Osteoblast (primary cell): ENCODE results near the gene SEZ6. TPM values are rescaled to one million over a fixed set of nuclear protein-coding genes. Genes with fewer than 3 reads are reported as not detected.

Experiments used
- DNase-seq: peaks from one replicate; pipeline ENCODE4 v3.0.0; 2011; ENCODE audit warnings: low spot score, mixed read lengths; ENCODE audit not compliant: insufficient read length; ENCODE audit errors: missing footprints
- H2AFZ ChIP-seq: 2 replicates; pipeline ENCODE4 v1.6.0; 2011; ENCODE audit warnings: mild to moderate bottlenecking, low read length
- H3K27ac ChIP-seq: 2 replicates; pipeline ENCODE4 v1.5.1; 2011; ENCODE audit warnings: mild to moderate bottlenecking, low read depth, low read length, moderate library complexity
- H3K27me3 ChIP-seq: 2 replicates; pipeline ENCODE4 v1.6.0; 2012; ENCODE audit warnings: mild to moderate bottlenecking, control low read depth, inconsistent platforms, low read length, moderate library complexity; ENCODE audit not compliant: insufficient read depth
- H3K36me3 ChIP-seq: 2 replicates; pipeline ENCODE4 v1.5.1; 2011; ENCODE audit warnings: mild to moderate bottlenecking, low read length, control low read depth, moderate library complexity; ENCODE audit not compliant: insufficient read depth
- H3K4me1 ChIP-seq: 2 replicates; pipeline ENCODE4 v1.5.1; 2011; ENCODE audit warnings: mild to moderate bottlenecking, low read length, control low read depth, moderate library complexity; ENCODE audit not compliant: insufficient read depth
- H3K4me2 ChIP-seq: 2 replicates; pipeline ENCODE4 v1.6.0; 2011; ENCODE audit warnings: mild to moderate bottlenecking, low read length; ENCODE audit not compliant: insufficient read depth
- H3K4me3 ChIP-seq: fragments of 200-600 bp; sonication (generic); 3 replicates; pipeline ENCODE4 v1.5.1; 2012; ENCODE audit warnings: mild to moderate bottlenecking, low read length, inconsistent platforms; ENCODE audit not compliant: insufficient read depth
- H3K79me2 ChIP-seq: 2 replicates; pipeline ENCODE4 v1.6.0; 2012; ENCODE audit warnings: mild to moderate bottlenecking, low read length, control low read depth, inconsistent platforms; ENCODE audit not compliant: insufficient read depth
- H3K9me3 ChIP-seq: 2 replicates; pipeline ENCODE4 v1.5.1; 2011; ENCODE audit warnings: low read depth, low read length, control low read depth
- H4K20me1 ChIP-seq: 2 replicates; pipeline ENCODE4 v1.6.0; 2012; ENCODE audit warnings: mild to moderate bottlenecking, low read length, control low read depth; ENCODE audit not compliant: insufficient read depth
- total RNA-seq: library from RNA; depleted of rRNA; stranded (reverse); fragments of >200 nt; gene quantifications from 2 replicates; pipeline ENCODE4 v1.2.3, GENCODE V29; 2012
- TF ChIP-seq, protein P1 (sequence below): IDR thresholded peaks from 2 replicates; pipeline ENCODE4 v1.5.1; 2011; ENCODE audit warnings: mild to moderate bottlenecking, low read depth, low read length, moderate library complexity; ENCODE audit errors: extremely low read depth

The SEZ6 gene
- total RNA-seq, 1 donor: not detected

DNA sequence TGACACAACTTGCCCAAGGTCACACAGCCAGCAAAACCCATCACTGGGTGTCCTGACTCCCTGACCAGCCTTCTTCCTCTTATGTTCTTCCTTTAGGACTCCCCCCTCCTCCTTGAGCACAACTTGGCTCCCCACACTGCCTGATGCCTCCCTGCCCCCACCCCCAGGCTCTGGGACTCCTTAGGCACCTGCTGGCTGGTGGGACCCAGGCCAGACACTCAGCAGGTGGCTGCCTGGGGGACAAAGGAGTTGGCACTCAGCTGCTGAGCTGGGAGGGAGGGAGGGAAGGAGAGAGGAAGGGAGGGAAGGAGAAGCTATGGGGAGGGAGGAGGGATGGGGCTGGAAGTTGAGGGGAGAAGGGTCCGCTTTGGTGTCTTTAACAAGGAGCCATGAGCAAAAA is 8.0 kb downstream of the SEZ6 start:
- no peaks in the 10 kb centered on the region for H4K20me1 ChIP-seq
- no peaks in the 10 kb centered on the region for H3K36me3 ChIP-seq
- no peaks in the 10 kb centered on the region for H3K79me2 ChIP-seq
- peaks cover 6% of the 10 kb centered on the region for H3K4me1 ChIP-seq
- peaks cover 45% of the 10 kb centered on the region for H3K27me3 ChIP-seq
- no peak for DNase-seq
- TF ChIP-seq, protein P1, sequence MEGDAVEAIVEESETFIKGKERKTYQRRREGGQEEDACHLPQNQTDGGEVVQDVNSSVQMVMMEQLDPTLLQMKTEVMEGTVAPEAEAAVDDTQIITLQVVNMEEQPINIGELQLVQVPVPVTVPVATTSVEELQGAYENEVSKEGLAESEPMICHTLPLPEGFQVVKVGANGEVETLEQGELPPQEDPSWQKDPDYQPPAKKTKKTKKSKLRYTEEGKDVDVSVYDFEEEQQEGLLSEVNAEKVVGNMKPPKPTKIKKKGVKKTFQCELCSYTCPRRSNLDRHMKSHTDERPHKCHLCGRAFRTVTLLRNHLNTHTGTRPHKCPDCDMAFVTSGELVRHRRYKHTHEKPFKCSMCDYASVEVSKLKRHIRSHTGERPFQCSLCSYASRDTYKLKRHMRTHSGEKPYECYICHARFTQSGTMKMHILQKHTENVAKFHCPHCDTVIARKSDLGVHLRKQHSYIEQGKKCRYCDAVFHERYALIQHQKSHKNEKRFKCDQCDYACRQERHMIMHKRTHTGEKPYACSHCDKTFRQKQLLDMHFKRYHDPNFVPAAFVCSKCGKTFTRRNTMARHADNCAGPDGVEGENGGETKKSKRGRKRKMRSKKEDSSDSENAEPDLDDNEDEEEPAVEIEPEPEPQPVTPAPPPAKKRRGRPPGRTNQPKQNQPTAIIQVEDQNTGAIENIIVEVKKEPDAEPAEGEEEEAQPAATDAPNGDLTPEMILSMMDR: no peak
- H3K9me3 ChIP-seq: no peaks in the 10 kb centered on the region
- H3K4me3 ChIP-seq: no peak overlapping the region
- no peak overlapping the region for H3K4me2 ChIP-seq
- no peak overlapping the region for H2AFZ ChIP-seq
- H3K27ac ChIP-seq: no peak overlapping the region

DNA sequence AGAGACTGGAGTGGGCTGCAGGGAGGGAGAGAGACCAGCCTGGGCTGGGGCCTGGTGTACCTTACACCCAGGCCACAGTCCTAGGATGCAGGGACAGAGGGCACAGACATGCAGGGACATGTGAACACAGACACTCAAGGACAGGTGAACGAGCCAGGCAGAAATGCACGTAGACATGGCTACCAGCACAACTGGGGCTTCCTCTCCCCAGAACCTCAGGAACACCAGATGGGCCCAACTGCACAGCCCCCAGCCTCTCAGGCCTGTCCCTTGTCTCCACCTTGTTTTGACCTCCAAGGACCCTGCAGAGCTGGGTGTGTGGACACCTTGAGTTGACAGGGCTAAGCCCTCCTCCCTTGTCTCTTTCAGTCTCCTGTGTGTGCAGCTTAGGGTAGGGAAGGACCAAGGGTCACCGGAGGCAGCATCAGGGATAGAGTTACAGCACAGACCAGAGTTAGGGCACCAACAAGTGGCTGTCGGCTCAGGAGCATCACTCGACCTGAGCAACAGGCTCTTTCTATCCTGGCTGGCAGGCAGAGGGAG is 9.2 kb downstream of the SEZ6 start:
- Histone ChIP-seq H3K27ac (no peak overlapping the region), H3K4me3 (no peak overlapping the region), H3K36me3 (no peaks in the 10 kb centered on the region), H3K4me1 (peaks cover 6% of the 10 kb centered on the region), H3K9me3 (no peaks in the 10 kb centered on the region), H3K4me2 (no peak overlapping the region), H2AFZ (no peak overlapping the region), H3K79me2 (no peaks in the 10 kb centered on the region), H3K27me3 (peaks cover 33% of the 10 kb centered on the region), H4K20me1 (no peaks in the 10 kb centered on the region)
- no peak for DNase-seq
- TF ChIP-seq, protein P1: no peak

DNA sequence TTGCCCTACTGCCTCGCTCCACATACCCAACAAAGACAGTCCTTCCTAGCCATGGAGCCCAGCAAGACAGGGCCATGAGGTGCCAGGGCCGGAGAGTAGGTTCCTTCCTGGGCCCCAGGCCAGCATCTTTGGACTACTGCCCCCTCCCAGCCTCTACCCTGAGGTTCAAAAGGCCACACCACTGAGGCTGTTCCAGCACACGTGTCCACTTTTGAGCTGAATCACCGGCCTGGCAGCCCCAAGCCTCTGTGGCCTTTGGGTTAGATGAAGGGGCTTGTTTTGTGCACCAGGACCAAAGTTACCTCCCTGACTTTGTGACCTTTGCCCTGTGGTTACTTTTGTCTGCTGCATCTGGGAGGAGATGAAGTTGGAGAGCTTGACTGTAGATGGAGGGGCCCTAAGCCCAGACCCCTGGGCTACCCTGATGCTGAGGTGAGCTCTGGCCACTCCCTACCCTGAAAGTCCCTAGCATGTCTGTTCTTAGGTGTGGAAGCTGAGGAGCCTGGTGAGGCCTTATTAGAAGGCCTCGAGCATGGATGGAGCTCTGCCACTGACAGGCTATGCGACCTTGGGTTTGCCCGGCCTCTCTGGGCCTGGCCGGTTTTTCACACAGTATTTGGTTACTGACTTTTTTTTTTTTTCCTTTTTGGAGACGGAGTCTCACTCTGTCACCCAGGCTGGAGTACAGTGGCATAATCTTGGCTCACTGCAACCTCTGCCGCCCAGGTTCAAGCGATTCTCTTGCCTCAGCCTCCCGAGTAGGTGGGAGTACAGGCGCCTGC is 12.0 kb downstream of the SEZ6 start:
- Histone ChIP-seq H4K20me1 (no peaks in the 10 kb centered on the region), H3K9me3 (no peaks in the 10 kb centered on the region), H3K79me2 (no peaks in the 10 kb centered on the region), H3K27me3 (peaks cover 13% of the 10 kb centered on the region), H2AFZ (no peak overlapping the region), H3K4me3 (no peak overlapping the region), H3K27ac (no peak overlapping the region), H3K36me3 (no peaks in the 10 kb centered on the region), H3K4me2 (no peak overlapping the region), H3K4me1 (peaks cover 6% of the 10 kb centered on the region)
- no peak for DNase-seq
- TF ChIP-seq, protein P1: no peak
